ENCODE results near the gene KAZN.

Gene KAZN

DNA sequence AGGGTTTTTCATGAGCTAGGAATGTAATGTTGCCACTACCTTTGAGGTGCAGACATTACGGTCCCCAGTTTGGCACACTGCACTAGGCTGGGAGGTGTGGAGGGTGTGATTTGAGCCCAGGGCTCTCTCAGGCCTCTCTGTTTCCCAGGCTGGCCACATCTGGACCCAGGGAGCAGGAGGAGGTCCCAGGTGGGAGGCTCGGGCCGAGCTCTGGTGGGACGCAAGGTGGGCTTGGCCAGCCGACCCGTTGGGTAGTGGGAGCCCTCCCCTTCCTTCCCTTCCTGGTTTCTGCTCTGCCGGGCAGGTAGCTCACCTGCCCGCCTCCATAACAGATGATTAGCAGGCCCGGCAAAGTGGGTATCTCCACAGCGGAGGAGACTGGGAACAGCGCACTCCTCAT is 408.9 kb downstream of the KAZN start:
- Histone ChIP-seq H3K27ac (ENCODE audit: low read length) (no peak overlapping the region), H3K4me3 (ENCODE audit: low read length) (no peak overlapping the region), H3K9me2 (replicated peaks; ENCODE audit: insufficient read depth, low read length) (no peaks in the 10 kb centered on the region), H3K9me3 (replicated peaks; ENCODE audit: insufficient read depth, low read length) (no peaks in the 10 kb centered on the region), H3F3A (ENCODE audit: insufficient read depth, low read length) (no peaks in the 10 kb centered on the region), H4K20me1 (ENCODE audit: insufficient read depth, low read length) (no peaks in the 10 kb centered on the region), H2AFZ (ENCODE audit: low read length) (no peak overlapping the region), H3K9ac (ENCODE audit: low read length) (no peak overlapping the region), H3K27me3 (replicated peaks; ENCODE audit: insufficient read depth, low read length) (no peaks in the 10 kb centered on the region), H3K4me1 (ENCODE audit: low read length) (no peaks in the 10 kb centered on the region), H3K4me2 (ENCODE audit: low read depth, low read length) (no peak overlapping the region), H3K79me2 (ENCODE audit: low read length) (no peaks in the 10 kb centered on the region), H3K36me3 (replicated peaks; ENCODE audit: insufficient read depth, low read length) (no peaks in the 10 kb centered on the region)
- TF ChIP-seq EZH2phosphoT487 (IDR thresholded peaks at IDR 0.05; ENCODE audit: low read length) (no peak), EZH2 (optimal IDR thresholded peaks at IDR 0.05; ENCODE audit: low read depth, low read length) (no peak)
- TF ChIP-seq, protein P1, sequence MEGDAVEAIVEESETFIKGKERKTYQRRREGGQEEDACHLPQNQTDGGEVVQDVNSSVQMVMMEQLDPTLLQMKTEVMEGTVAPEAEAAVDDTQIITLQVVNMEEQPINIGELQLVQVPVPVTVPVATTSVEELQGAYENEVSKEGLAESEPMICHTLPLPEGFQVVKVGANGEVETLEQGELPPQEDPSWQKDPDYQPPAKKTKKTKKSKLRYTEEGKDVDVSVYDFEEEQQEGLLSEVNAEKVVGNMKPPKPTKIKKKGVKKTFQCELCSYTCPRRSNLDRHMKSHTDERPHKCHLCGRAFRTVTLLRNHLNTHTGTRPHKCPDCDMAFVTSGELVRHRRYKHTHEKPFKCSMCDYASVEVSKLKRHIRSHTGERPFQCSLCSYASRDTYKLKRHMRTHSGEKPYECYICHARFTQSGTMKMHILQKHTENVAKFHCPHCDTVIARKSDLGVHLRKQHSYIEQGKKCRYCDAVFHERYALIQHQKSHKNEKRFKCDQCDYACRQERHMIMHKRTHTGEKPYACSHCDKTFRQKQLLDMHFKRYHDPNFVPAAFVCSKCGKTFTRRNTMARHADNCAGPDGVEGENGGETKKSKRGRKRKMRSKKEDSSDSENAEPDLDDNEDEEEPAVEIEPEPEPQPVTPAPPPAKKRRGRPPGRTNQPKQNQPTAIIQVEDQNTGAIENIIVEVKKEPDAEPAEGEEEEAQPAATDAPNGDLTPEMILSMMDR (IDR thresholded peaks at IDR 0.05; ENCODE audit: low read length): no peak
- no peak for DNase-seq

DNA sequence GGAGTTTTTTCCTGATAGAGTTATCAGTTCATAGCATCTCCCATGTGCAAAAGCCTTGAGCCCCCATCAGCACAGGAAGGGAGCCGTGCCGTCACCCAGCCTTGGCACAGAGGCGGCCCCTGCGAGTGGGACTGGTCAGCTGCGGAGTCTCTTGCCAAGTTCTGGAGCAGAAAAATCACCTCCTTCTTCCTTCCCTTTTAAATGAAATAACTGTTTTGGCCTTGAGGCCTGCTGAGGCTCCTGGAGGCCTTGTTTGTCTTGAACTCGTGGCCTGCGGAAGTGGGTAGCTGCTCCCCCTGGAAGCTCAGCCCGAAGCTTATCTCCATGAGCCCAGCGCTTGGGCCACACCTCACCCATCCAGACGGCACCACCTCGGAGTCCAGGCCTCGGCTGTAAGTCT is 409.4 kb downstream of the KAZN start:
- Histone ChIP-seq H3K27ac (ENCODE audit: low read length) (no peak overlapping the region), H3K9me2 (replicated peaks; ENCODE audit: insufficient read depth, low read length) (no peaks in the 10 kb centered on the region), H3K9me3 (replicated peaks; ENCODE audit: insufficient read depth, low read length) (no peaks in the 10 kb centered on the region), H2AFZ (ENCODE audit: low read length) (no peak overlapping the region), H3K4me2 (ENCODE audit: low read depth, low read length) (no peak overlapping the region), H4K20me1 (ENCODE audit: insufficient read depth, low read length) (no peaks in the 10 kb centered on the region), H3K27me3 (replicated peaks; ENCODE audit: insufficient read depth, low read length) (no peaks in the 10 kb centered on the region), H3F3A (ENCODE audit: insufficient read depth, low read length) (no peaks in the 10 kb centered on the region), H3K4me1 (ENCODE audit: low read length) (no peaks in the 10 kb centered on the region), H3K9ac (ENCODE audit: low read length) (no peak overlapping the region), H3K36me3 (replicated peaks; ENCODE audit: insufficient read depth, low read length) (no peaks in the 10 kb centered on the region), H3K4me3 (ENCODE audit: low read length) (no peak overlapping the region), H3K79me2 (ENCODE audit: low read length) (no peaks in the 10 kb centered on the region)
- TF ChIP-seq EZH2 (optimal IDR thresholded peaks at IDR 0.05; ENCODE audit: low read depth, low read length) (no peak), EZH2phosphoT487 (IDR thresholded peaks at IDR 0.05; ENCODE audit: low read length) (no peak)
- TF ChIP-seq, protein P1 (IDR thresholded peaks at IDR 0.05; ENCODE audit: low read length): no peak
- no peak for DNase-seq

DNA sequence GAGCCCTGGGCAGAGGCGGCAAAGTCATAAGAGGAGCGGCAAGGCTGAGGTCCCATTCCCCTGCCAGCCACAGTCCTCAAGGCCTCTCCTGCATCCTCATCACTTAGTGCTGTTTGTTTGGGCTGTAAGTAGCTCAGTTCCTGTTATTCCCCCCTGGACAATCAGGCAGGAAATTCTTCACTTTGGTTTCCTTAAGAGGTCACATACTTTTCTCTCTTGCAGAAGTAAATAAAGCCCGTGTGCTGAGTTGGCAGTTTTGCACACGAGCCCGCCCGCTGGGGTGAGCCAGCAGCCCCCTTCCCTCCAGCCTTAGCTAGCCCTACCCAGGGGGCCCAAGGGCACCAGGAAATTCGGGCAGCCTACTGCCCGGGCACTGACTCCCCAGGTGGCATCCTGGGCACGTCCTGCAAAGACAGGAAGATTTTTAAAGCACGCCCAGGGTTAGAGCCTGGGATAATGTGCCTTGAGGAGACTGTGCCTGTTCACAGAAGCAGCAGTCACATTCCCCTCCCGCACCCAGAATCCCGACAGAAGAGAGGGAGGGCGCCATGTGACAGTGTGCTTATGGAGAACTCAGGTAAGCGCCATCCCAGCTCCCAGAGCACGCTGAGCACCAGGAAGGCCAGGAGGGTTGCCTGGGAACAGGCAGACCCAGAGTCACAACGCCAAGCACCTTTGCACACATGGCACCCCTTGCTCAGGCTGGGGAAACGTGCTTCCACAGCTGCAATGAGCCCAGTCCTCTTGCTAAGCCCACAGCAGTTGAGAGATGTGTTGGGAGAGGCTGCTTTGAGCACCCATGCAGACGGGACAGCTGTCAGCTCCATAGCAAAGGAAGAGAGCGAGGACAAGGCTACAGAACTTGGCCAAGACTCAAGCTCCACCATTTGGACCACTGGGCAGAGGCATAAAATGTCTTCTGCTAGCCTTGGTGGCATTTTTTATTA is 410.6 kb downstream of the KAZN start:
- H3K27me3 ChIP-seq (replicated peaks; ENCODE audit: insufficient read depth, low read length): no peaks in the 10 kb centered on the region
- DNase-seq: no peak
- no peak overlapping the region for H3K27ac ChIP-seq (ENCODE audit: low read length)
- no peak overlapping the region for H3K4me2 ChIP-seq (ENCODE audit: low read depth, low read length)
- H3K36me3 ChIP-seq (replicated peaks; ENCODE audit: insufficient read depth, low read length): no peaks in the 10 kb centered on the region
- H4K20me1 ChIP-seq (ENCODE audit: insufficient read depth, low read length): no peaks in the 10 kb centered on the region
- no peak overlapping the region for H2AFZ ChIP-seq (ENCODE audit: low read length)
- no peaks in the 10 kb centered on the region for H3K9me2 ChIP-seq (replicated peaks; ENCODE audit: insufficient read depth, low read length)
- H3K79me2 ChIP-seq (ENCODE audit: low read length): no peaks in the 10 kb centered on the region
- H3F3A ChIP-seq (ENCODE audit: insufficient read depth, low read length): no peaks in the 10 kb centered on the region
- no peak for TF ChIP-seq EZH2 (optimal IDR thresholded peaks at IDR 0.05; ENCODE audit: low read depth, low read length)
- TF ChIP-seq EZH2phosphoT487 (IDR thresholded peaks at IDR 0.05; ENCODE audit: low read length): no peak
- TF ChIP-seq, protein P1 (IDR thresholded peaks at IDR 0.05; ENCODE audit: low read length): no peak
- no peaks in the 10 kb centered on the region for H3K4me1 ChIP-seq (ENCODE audit: low read length)
- H3K9ac ChIP-seq (ENCODE audit: low read length): no peak overlapping the region
- no peaks in the 10 kb centered on the region for H3K9me3 ChIP-seq (replicated peaks; ENCODE audit: insufficient read depth, low read length)
- no peak overlapping the region for H3K4me3 ChIP-seq (ENCODE audit: low read length)

All from MM.1S (cell line).